HepG2 (cell line): ENCODE data around the gene KRT13. TPM values are rescaled to one million over a fixed set of nuclear protein-coding genes. Genes with fewer than 3 reads are reported as not detected.
A peak's percentile ranks its signal among the peaks of the same experiment; 100 is the strongest.

Source experiments
- ATAC-seq: fragments of 200-7000 bp; cut with Tn5 transposase; 3 replicates; pipeline ENCODE4 v1.9.1; 2020; ENCODE audit warnings: mild to moderate bottlenecking, moderate library complexity
- BruUV-seq: library from RNA; stranded (reverse); fragments of 400-500 nt; replicated peaks from 2 replicates; lab custom pipeline; 2021; lab: Mats Ljungman, UMichigan
- CTCF ChIA-PET: fragments of 300-600 bp; formaldehyde crosslinking; extraction: SDS; loops from one replicate; lab custom pipeline; 2021; ENCODE audit warnings: low total read pairs, inconsistent platforms, low intra/inter-chr PET ratio; lab: Yijun Ruan, JAX
- POLR2A ChIA-PET: fragments of 350-600 bp; sonication (Branson Sonifier 250); formaldehyde crosslinking; loops from one replicate; lab custom pipeline; 2020; ENCODE audit warnings: antibody characterized with exemption, inconsistent platforms; lab: Yijun Ruan, JAX
- DNase-seq: peaks from one replicate; pipeline ENCODE4 v3.0.0-alpha.2; 2015; ENCODE audit warnings: low spot score
- FAIRE-seq: peaks from 3 replicates; lab custom pipeline; 2011; peaks lifted over from hg19 to GRCh38; lab: Jason Lieb, UNC
- H2AFZ ChIP-seq: one replicate; pipeline ENCODE4 v1.6.1; 2011; ENCODE audit warnings: low read length, inconsistent platforms
- H3K27ac ChIP-seq: fragments of 300-600 bp; 3 replicates; pipeline ENCODE4 v1.8.0; 2011; ENCODE audit warnings: mixed run types, mild to moderate bottlenecking, mixed read lengths, low read length, inconsistent platforms; ENCODE audit not compliant: insufficient read depth; ENCODE audit errors: extremely low read length
- H3K27me3 ChIP-seq, 2 experiments: fragments of 200-600 bp in 1 of 2; 2 replicates in 1 of 2; 3 replicates in 1 of 2; pipeline versions ENCODE4 v1.6.0 to v1.8.0; 2011; ENCODE audit warnings: low read length in 2 of 2, mild to moderate bottlenecking in 2 of 2, moderate library complexity in 2 of 2, inconsistent platforms in 1 of 2; ENCODE audit not compliant: insufficient read depth in 2 of 2, control insufficient read depth in 1 of 2
- H3K36me3 ChIP-seq, 2 experiments: fragments of 200-600 bp in 1 of 2; replicated peaks in 1 of 2; 2 replicates in 1 of 2; 3 replicates in 1 of 2; pipeline versions ENCODE4 v1.5.1 to v1.8.0; 2011; ENCODE audit warnings: low read length in 2 of 2, inconsistent platforms in 1 of 2; ENCODE audit not compliant: insufficient read depth in 2 of 2, control insufficient read depth in 1 of 2
- H3K4me1 ChIP-seq: 2 replicates; pipeline ENCODE4 v1.5.1; 2012; ENCODE audit warnings: low read length, inconsistent platforms; ENCODE audit not compliant: insufficient read depth
- H3K4me2 ChIP-seq: 2 replicates; pipeline ENCODE4 v1.6.0; 2011; ENCODE audit warnings: low read depth, low read length, inconsistent platforms
- H3K4me3 ChIP-seq, 3 experiments: fragments of 200-600 bp in 1 of 3; sonication (generic), shearing (Covaris generic) in 1 of 3; replicated peaks in 1 of 3; 2 replicates each; pipeline ENCODE4 v1.5.1; 2011 to 2016; ENCODE audit warnings: low read length in 3 of 3, inconsistent platforms in 2 of 3, low read depth in 2 of 3, mild to moderate bottlenecking in 2 of 3, control low read depth in 1 of 3, mixed read lengths in 1 of 3; ENCODE audit not compliant: insufficient read depth in 1 of 3
- H3K79me2 ChIP-seq: one replicate; pipeline ENCODE4 v1.6.1; 2011; ENCODE audit warnings: low read length, inconsistent platforms; ENCODE audit not compliant: insufficient read depth
- H3K9ac ChIP-seq: 2 replicates; pipeline ENCODE4 v1.6.0; 2011; ENCODE audit warnings: mild to moderate bottlenecking, low read depth, low read length, inconsistent platforms; ENCODE audit not compliant: insufficient read depth
- H3K9me3 ChIP-seq: 2 replicates; pipeline ENCODE4 v1.5.1; 2012; ENCODE audit warnings: mild to moderate bottlenecking, low read length
- H4K20me1 ChIP-seq: 2 replicates; pipeline ENCODE4 v1.6.0; 2011; ENCODE audit warnings: inconsistent platforms, mild to moderate bottlenecking, low read length, moderate library complexity; ENCODE audit not compliant: insufficient read depth
- ADNP ChIP-seq: sonication (generic); formaldehyde crosslinking; IDR thresholded peaks from 2 replicates; pipeline ENCODE4 v1.4.0; 2020; ENCODE audit warnings: missing genetic modification reagents
- AGO1 ChIP-seq: fragments of 200-400 bp; formaldehyde crosslinking; IDR thresholded peaks from 2 replicates; pipeline ENCODE4 v1.6.1; 2017; ENCODE audit warnings: mild to moderate bottlenecking, low read depth, low read length, moderate library complexity; ENCODE audit not compliant: poor library complexity, severe bottlenecking
- BCLAF1 ChIP-seq: fragments of 450-650 bp; IDR thresholded peaks from 2 replicates; pipeline ENCODE4 v1.6.1; 2017; ENCODE audit warnings: mild to moderate bottlenecking
- CENPX ChIP-seq: sonication (generic); formaldehyde crosslinking; IDR thresholded peaks from 2 replicates; pipeline ENCODE4 v1.9.0; 2021; ENCODE audit warnings: mild to moderate bottlenecking, missing genetic modification reagents, moderate library complexity
- CHD4 ChIP-seq: fragments of 200-600 bp; sonication (generic); IDR thresholded peaks from 2 replicates; pipeline ENCODE4 v1.7.0; 2017; ENCODE audit warnings: mild to moderate bottlenecking, low read length, borderline replicate concordance
- GATA4 ChIP-seq: sonication (generic); IDR thresholded peaks from 2 replicates; pipeline ENCODE4 v1.6.1; 2016; ENCODE audit warnings: antibody characterized with exemption, low read depth, borderline replicate concordance
- MBNL3 ChIP-seq: fragments of 250-450 bp; sonication (Bioruptor Pico); conservative IDR thresholded peaks from 2 replicates; pipeline ENCODE4 v1.8.0; 2022; ENCODE audit warnings: mild to moderate bottlenecking, inconsistent platforms
- NR2F2 ChIP-seq: IDR thresholded peaks from 2 replicates; pipeline ENCODE4 v1.6.1; 2012; ENCODE audit warnings: low read depth, inconsistent platforms, borderline replicate concordance
- POLR2AphosphoS2 ChIP-seq: IDR thresholded peaks from 2 replicates; pipeline ENCODE4 v1.6.1; 2011; ENCODE audit warnings: low read depth, low read length, improper control_type of control experiment
- SMARCE1 ChIP-seq: fragments of 450-650 bp; IDR thresholded peaks from 2 replicates; pipeline ENCODE4 v1.6.1; 2017; ENCODE audit warnings: borderline replicate concordance
- ZFP37 ChIP-seq: sonication (generic); formaldehyde crosslinking; IDR thresholded peaks from 2 replicates; pipeline ENCODE4 v1.4.0; 2020; ENCODE audit warnings: missing genetic modification reagents, borderline replicate concordance
- ZMAT3 ChIP-seq: sonication (generic); formaldehyde crosslinking; conservative IDR thresholded peaks from 2 replicates; pipeline ENCODE4 v1.7.0; 2021; ENCODE audit warnings: missing genetic modification reagents
- ZNF282 ChIP-seq: fragments of 450-650 bp; IDR thresholded peaks from 2 replicates; pipeline ENCODE4 v1.6.1; 2018; ENCODE audit not compliant: partially characterized antibody
- ZNF446 ChIP-seq: sonication (generic); formaldehyde crosslinking; IDR thresholded peaks from 2 replicates; pipeline ENCODE4 v1.5.0; 2020; ENCODE audit warnings: mild to moderate bottlenecking, missing genetic modification reagents
- ZNF841 ChIP-seq: sonication (generic); formaldehyde crosslinking; IDR thresholded peaks from 2 replicates; pipeline ENCODE4 v1.8.1; 2023; ENCODE audit warnings: missing genetic modification reagents, borderline replicate concordance
- WGBS: methylation state at CpG from one replicate; pipeline ENCODE4 v1.1.6; 2017; ENCODE audit warnings: low lambda C conversion rate; 5-methylcytosine and 5-hydroxymethylcytosine counted together
- in situ Hi-C: cut with HindIII; loops from 2 replicates; pipeline ENCODE4 v1.10.0; 2017; ENCODE audit warnings: low pct_unique_long_range_greater_than_20kb; ENCODE audit not compliant: extremely low pct_ligation_motif_present
- intact Hi-C: fragments of 100-400 bp; cut with micrococcal nuclease; formaldehyde crosslinking; loops from one replicate; pipeline ENCODE4 v1.10.0; 2022; ENCODE audit not compliant: unreplicated experiment
- polyA plus RNA-seq, 8 experiments: library from polyadenylated mRNA; depleted of rRNA in 3 of 8; stranded (reverse) in 7 of 8; unstranded in 1 of 8; fragments of >200 nt; fragmentation: Illumina TruSeq in 4 of 8; extraction: Trizol in 4 of 8; gene quantifications; 2 replicates each; pipeline versions ENCODE4 v1.2.1 to v1.2.3, GENCODE V29; 2011 to 2016; ENCODE audit warnings: low read depth in 4 of 8, missing spikeins in 1 of 8, mixed read lengths in 1 of 8; ENCODE audit not compliant: insufficient read depth in 1 of 8
- total RNA-seq, 5 experiments: library from RNA; depleted of rRNA; stranded (reverse); fragments of >200 nt; fragmentation: Illumina TruSeq; extraction: Trizol; gene quantifications; 2 replicates each; pipeline ENCODE4 v1.2.3, GENCODE V29; 2016; ENCODE audit warnings: low read depth in 1 of 5
- TF ChIP-seq, protein P1 (sequence below): sonication (generic); formaldehyde crosslinking; IDR thresholded peaks from 2 replicates; pipeline ENCODE4 v1.8.0; 2022; ENCODE audit warnings: mild to moderate bottlenecking, missing genetic modification reagents
- TF ChIP-seq, protein P2 (sequence below): sonication (generic); formaldehyde crosslinking; IDR thresholded peaks from 2 replicates; pipeline ENCODE4 v1.4.0; 2020; ENCODE audit warnings: low read depth, mild to moderate bottlenecking, missing genetic modification reagents

The KRT13 gene
- total and polyA plus RNA-seq, 2 of the 13 experiments (the other 11 are each of a cell fraction or from before 2014, with no cell fraction given): not detected

GRCh38 chr17:41547921-41548843, 42.8 kb upstream of the KRT13 start (continued):
- TF ChIP-seq ZNF446 (peak; percentile 19; the same call in 1 of the 2 replicates), CHD4 (peak; percentile 43; the same call in 1 of the 2 replicates), ZFP37 (no peak), GATA4 (no peak), ZNF841 (CRISPR knock-in tag) (no peak)

GRCh38 chr17:41547378-41547841, 42.0 kb upstream of the KRT13 start:
- no peak overlapping the region for H3K27ac ChIP-seq
- no peaks in the 10 kb centered on the region for H3K36me3 ChIP-seq
- peaks cover 48% of the 10 kb centered on the region for H3K4me1 ChIP-seq
- FAIRE-seq (no peak), DNase-seq (no peak), ATAC-seq (no peak)
- H3K9me3 ChIP-seq: no peaks in the 10 kb centered on the region
- ChIA-PET POLR2A (interaction anchor here (2.8 to 3.3 kb wide), 2 partner anchors 17 to 19 kb away, joined by 8 to 26 read pairs; partner anchors contain the start of gene KRT19), CTCF (interaction anchor here (2.6 to 6.3 kb wide), 2 partner anchors 115 to 691 kb away, joined by 11 to 84 read pairs; no protein-coding TSS in a partner anchor)
- H3K4me3 ChIP-seq: no peak overlapping the region
- H2AFZ ChIP-seq: no peak overlapping the region
- WGBS: 29% methylated on average over 9 of the region's 9 CpGs
- H3K27me3 ChIP-seq: peaks cover 4 to 16% of the 10 kb centered on the region in 2 experiments; a peak in 3 of 5 replicates
- in situ Hi-C loops: loop anchor here (5.0 kb wide), 2 partner anchors 60 to 115 kb away; partner anchors contain the start of gene KRT36
- no peaks in the 10 kb centered on the region for H3K79me2 ChIP-seq
- no peak overlapping the region for H3K4me2 ChIP-seq
- no peaks in the 10 kb centered on the region for H4K20me1 ChIP-seq
- no TSS peak for BruUV-seq
- no peak overlapping the region for H3K9ac ChIP-seq
- intact Hi-C loops: no loop called here
- TF ChIP-seq NR2F2 (no peak), AGO1 (no peak), MBNL3 (CRISPR knock-in tag) (no peak), SMARCE1 (no peak), ZNF282 (no peak), POLR2AphosphoS2 (no peak), ZMAT3 (CRISPR knock-in tag) (no peak), ADNP (CRISPR knock-in tag) (no peak), CENPX (CRISPR knock-in tag) (no peak), BCLAF1 (no peak)
- TF ChIP-seq, protein P1, sequence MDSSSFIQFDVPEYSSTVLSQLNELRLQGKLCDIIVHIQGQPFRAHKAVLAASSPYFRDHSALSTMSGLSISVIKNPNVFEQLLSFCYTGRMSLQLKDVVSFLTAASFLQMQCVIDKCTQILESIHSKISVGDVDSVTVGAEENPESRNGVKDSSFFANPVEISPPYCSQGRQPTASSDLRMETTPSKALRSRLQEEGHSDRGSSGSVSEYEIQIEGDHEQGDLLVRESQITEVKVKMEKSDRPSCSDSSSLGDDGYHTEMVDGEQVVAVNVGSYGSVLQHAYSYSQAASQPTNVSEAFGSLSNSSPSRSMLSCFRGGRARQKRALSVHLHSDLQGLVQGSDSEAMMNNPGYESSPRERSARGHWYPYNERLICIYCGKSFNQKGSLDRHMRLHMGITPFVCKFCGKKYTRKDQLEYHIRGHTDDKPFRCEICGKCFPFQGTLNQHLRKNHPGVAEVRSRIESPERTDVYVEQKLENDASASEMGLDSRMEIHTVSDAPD (CRISPR knock-in tag): no peak
- TF ChIP-seq, protein P2, sequence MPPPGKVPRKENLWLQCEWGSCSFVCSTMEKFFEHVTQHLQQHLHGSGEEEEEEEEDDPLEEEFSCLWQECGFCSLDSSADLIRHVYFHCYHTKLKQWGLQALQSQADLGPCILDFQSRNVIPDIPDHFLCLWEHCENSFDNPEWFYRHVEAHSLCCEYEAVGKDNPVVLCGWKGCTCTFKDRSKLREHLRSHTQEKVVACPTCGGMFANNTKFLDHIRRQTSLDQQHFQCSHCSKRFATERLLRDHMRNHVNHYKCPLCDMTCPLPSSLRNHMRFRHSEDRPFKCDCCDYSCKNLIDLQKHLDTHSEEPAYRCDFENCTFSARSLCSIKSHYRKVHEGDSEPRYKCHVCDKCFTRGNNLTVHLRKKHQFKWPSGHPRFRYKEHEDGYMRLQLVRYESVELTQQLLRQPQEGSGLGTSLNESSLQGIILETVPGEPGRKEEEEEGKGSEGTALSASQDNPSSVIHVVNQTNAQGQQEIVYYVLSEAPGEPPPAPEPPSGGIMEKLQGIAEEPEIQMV: no peak
